HG03565 (cell line): ENCODE data around the gene BID.

Experiments used
- ATAC-seq: cut with Tn5 transposase; IDR thresholded peaks from one replicate; pipeline ENCODE4 v1.9.1; 2021; ENCODE audit warnings: mild to moderate bottlenecking, moderate library complexity; ENCODE audit not compliant: unreplicated experiment

The BID gene

GRCh38 chr22:17803609-17804270 lies 29.5 kb upstream of the BID start:
- no peak for ATAC-seq

GRCh38 chr22:17802822-17803221 lies 28.6 kb upstream of the BID start:
- no peak for ATAC-seq

GRCh38 chr22:17802411-17802810 lies 28.1 kb upstream of the BID start:
- ATAC-seq = no peak

GRCh38 chr22:17797721-17798559 lies 23.7 kb upstream of the BID start:
- ATAC-seq = peak; percentile 44

GRCh38 chr22:17796695-17797094 lies 22.4 kb upstream of the BID start:
- ATAC-seq = no peak

GRCh38 chr22:17795661-17796548 lies 21.6 kb upstream of the BID start:
- ATAC-seq = no peak

- ATAC-seq = no peak
These were observed 20.7 kb upstream of the BID start for GRCh38 chr22:17794726-17795542.

GRCh38 chr22:17792854-17793434 lies 18.7 kb upstream of the BID start:
- ATAC-seq = no peak

- ATAC-seq = no peak
These were observed 18.0 kb upstream of the BID start for GRCh38 chr22:17792299-17792698.

- no peak for ATAC-seq
These were observed 16.9 kb upstream of the BID start for GRCh38 chr22:17791196-17791595.

- ATAC-seq = no peak
These were observed 15.3 kb upstream of the BID start for GRCh38 chr22:17789379-17790200.

- ATAC-seq = no peak
These were observed 14.5 kb upstream of the BID start for GRCh38 chr22:17788528-17789378.

GRCh38 chr22:17787716-17788330 lies 13.6 kb upstream of the BID start:
- ATAC-seq = no peak

- ATAC-seq = no peak
These were observed 13.0 kb upstream of the BID start for GRCh38 chr22:17787241-17787640.

GRCh38 chr22:17786435-17787161 lies 12.3 kb upstream of the BID start:
- ATAC-seq = no peak

GRCh38 chr22:17785185-17786184 lies 11.2 kb upstream of the BID start:
- ATAC-seq = no peak
